Keratinocyte (primary cell): ENCODE measurements around the gene DUSP28. TPM values are rescaled to one million over a fixed set of nuclear protein-coding genes. Genes with fewer than 3 reads are reported as not detected.

ENCODE experiments used
- DNase-seq: peaks from one replicate; pipeline ENCODE4 v3.0.0-alpha.2; 2011; ENCODE audit warnings: low read depth, missing footprints, low spot score
- FAIRE-seq: peaks from 2 replicates; lab custom pipeline; 2011; peaks lifted over from hg19 to GRCh38; lab: Jason Lieb, UNC
- H2AFZ ChIP-seq: 2 replicates; pipeline ENCODE4 v1.6.0; 2012; ENCODE audit warnings: low read length, control low read depth, inconsistent platforms; ENCODE audit not compliant: control insufficient read depth
- H3K27ac ChIP-seq: 2 replicates; pipeline ENCODE4 v1.5.1; 2011; ENCODE audit warnings: low read length; ENCODE audit not compliant: control insufficient read depth, insufficient read depth
- H3K27me3 ChIP-seq: 3 replicates; pipeline ENCODE4 v1.6.0; 2011; ENCODE audit warnings: low read length; ENCODE audit not compliant: control insufficient read depth, insufficient read depth; ENCODE audit errors: extremely low read depth
- H3K36me3 ChIP-seq, 2 experiments: 2 replicates in 1 of 2; 3 replicates in 1 of 2; pipeline ENCODE4 v1.5.1; 2011; ENCODE audit warnings: low read length in 2 of 2, mild to moderate bottlenecking in 1 of 2; ENCODE audit not compliant: control insufficient read depth in 2 of 2, insufficient read depth in 2 of 2; ENCODE audit errors: extremely low read depth in 1 of 2
- H3K4me1 ChIP-seq: 3 replicates; pipeline ENCODE4 v1.5.1; 2011; ENCODE audit warnings: low read length; ENCODE audit not compliant: control insufficient read depth, insufficient read depth; ENCODE audit errors: extremely low read depth
- H3K4me2 ChIP-seq: 3 replicates; pipeline ENCODE4 v1.6.0; 2011; ENCODE audit warnings: low read depth, low read length; ENCODE audit not compliant: control insufficient read depth, insufficient read depth; ENCODE audit errors: extremely low read depth
- H3K4me3 ChIP-seq, 3 experiments: fragments of 200-600 bp in 1 of 3; sonication (generic) in 1 of 3; 2 replicates in 2 of 3; 3 replicates in 1 of 3; pipeline ENCODE4 v1.5.1; 2011 to 2016; ENCODE audit warnings: low read length in 3 of 3, mild to moderate bottlenecking in 3 of 3, control low read depth in 2 of 3, inconsistent platforms in 1 of 3, low read depth in 1 of 3, mixed read lengths in 1 of 3, mixed run types in 1 of 3, moderate library complexity in 1 of 3; ENCODE audit not compliant: control insufficient read depth in 2 of 3, insufficient read depth in 2 of 3; ENCODE audit errors: extremely low read depth in 1 of 3
- H3K79me2 ChIP-seq: 2 replicates; pipeline ENCODE4 v1.6.0; 2012; ENCODE audit warnings: low read length; ENCODE audit not compliant: control insufficient read depth, insufficient read depth
- H3K9ac ChIP-seq: 3 replicates; pipeline ENCODE4 v1.6.0; 2011; ENCODE audit warnings: low read length; ENCODE audit not compliant: control insufficient read depth, insufficient read depth; ENCODE audit errors: extremely low read depth
- H3K9me1 ChIP-seq: 3 replicates; pipeline ENCODE4 v1.6.0; 2011; ENCODE audit warnings: low read length; ENCODE audit not compliant: control insufficient read depth, insufficient read depth; ENCODE audit errors: extremely low read depth
- H3K9me3 ChIP-seq: 2 replicates; pipeline ENCODE4 v1.5.1; 2012; ENCODE audit warnings: low read depth, low read length; ENCODE audit not compliant: control insufficient read depth
- H4K20me1 ChIP-seq: 3 replicates; pipeline ENCODE4 v1.6.0; 2011; ENCODE audit warnings: low read length; ENCODE audit not compliant: control insufficient read depth, insufficient read depth; ENCODE audit errors: extremely low read depth
- CTCF ChIP-seq, 3 experiments: IDR thresholded peaks in 1 of 3; conservative IDR thresholded peaks in 1 of 3; optimal IDR thresholded peaks in 1 of 3; 2 replicates in 2 of 3; 3 replicates in 1 of 3; pipeline versions ENCODE3 to v1.5.1; 2011; ENCODE audit warnings: low read length in 3 of 3, mild to moderate bottlenecking in 3 of 3, moderate library complexity in 2 of 3, control low read depth in 1 of 3, inconsistent platforms in 1 of 3; ENCODE audit not compliant: insufficient read depth in 2 of 3; ENCODE audit errors: extremely low read depth in 1 of 3
- EZH2 ChIP-seq: IDR thresholded peaks from one replicate; pipeline ENCODE4 v1.6.1; 2012; ENCODE audit warnings: inconsistent platforms, mild to moderate bottlenecking, low read length, moderate library complexity
- dilution Hi-C: fragments of 300-500 bp; cut with MboI; formaldehyde crosslinking; loops from one replicate; pipeline ENCODE4 v1.7.0; 2020; ENCODE audit warnings: low sequenced_read_pairs; ENCODE audit not compliant: extremely low pct_ligation_motif_present
- polyA plus RNA-seq, 5 experiments: library from polyadenylated mRNA; depleted of rRNA in 3 of 5; stranded (reverse) in 3 of 5; stranded (forward) in 1 of 5; unstranded in 1 of 5; fragments of >200 nt; gene quantifications; 1 replicate in 1 of 5; 2 replicates in 3 of 5; 3 replicates in 1 of 5; pipeline versions ENCODE4 v1.2.1 to v1.2.3, GENCODE V29; 2011 to 2012; ENCODE audit warnings: missing spikeins in 2 of 5, low read depth in 1 of 5, low replicate concordance in 1 of 5

The DUSP28 gene
- polyA plus RNA-seq, 1 donor (not counting 4 experiments of a cell fraction or from before 2014, with no cell fraction given), result 4.4 TPM

- Histone ChIP-seq H3K9ac (no peak overlapping the region), H3K9me1 (no peaks in the 10 kb centered on the region), H3K36me3 (peaks cover 2 to 4% of the 10 kb centered on the region in 2 experiments), H3K27me3 (no peaks in the 10 kb centered on the region), H3K9me3 (peaks cover 16% of the 10 kb centered on the region), H4K20me1 (no peaks in the 10 kb centered on the region), H3K4me3 (no peak overlapping the region), H3K4me1 (no peaks in the 10 kb centered on the region), H3K27ac (no peak overlapping the region), H3K4me2 (no peak overlapping the region), H2AFZ (no peak overlapping the region), H3K79me2 (no peaks in the 10 kb centered on the region)
- dilution Hi-C loops, result no loop called here
- no peak for TF ChIP-seq EZH2
- no peak for TF ChIP-seq CTCF (optimal IDR thresholded peaks at IDR 0.05 in 1 of 3, IDR thresholded peaks at IDR 0.05 in 1 of 3, conservative IDR thresholded peaks at IDR 0.05 in 1 of 3; ENCODE audit: extremely low read depth in 1 of 3, insufficient read depth in 2 of 3, low read length in 3 of 3)
- no peak for DNase-seq
- no peak for FAIRE-seq
Observed at GRCh38 chr2:240529344-240529999, 30.7 kb upstream of the DUSP28 start.

DNA sequence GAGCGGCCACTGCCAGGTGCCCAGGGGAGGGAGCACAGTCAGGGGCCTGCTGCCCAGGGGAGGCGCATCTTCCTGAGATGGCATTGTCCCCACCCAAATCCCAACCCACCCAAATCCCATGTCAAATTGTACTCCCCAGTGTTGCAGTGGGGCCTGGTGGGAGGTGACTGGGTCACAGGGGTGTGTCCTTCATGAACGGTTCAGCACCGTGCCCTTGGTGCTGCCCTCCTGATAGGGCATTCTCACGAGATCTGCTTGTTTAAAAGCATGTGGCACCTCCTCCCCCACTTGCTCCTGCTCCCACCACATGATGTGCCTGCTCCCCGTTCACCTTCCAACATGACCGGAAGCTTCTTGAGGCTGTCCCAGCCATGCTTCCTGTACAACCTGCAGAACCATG lies 30.0 kb upstream of the DUSP28 start:
- no peak for FAIRE-seq
- Histone ChIP-seq H3K4me3 (no peak overlapping the region), H2AFZ (no peak overlapping the region), H3K4me2 (no peak overlapping the region), H3K27ac (no peak overlapping the region), H3K9ac (no peak overlapping the region), H3K4me1 (no peaks in the 10 kb centered on the region), H3K9me1 (no peaks in the 10 kb centered on the region), H3K9me3 (peaks cover 12% of the 10 kb centered on the region), H3K27me3 (no peaks in the 10 kb centered on the region), H4K20me1 (no peaks in the 10 kb centered on the region), H3K36me3 (peaks cover 2 to 4% of the 10 kb centered on the region in 2 experiments), H3K79me2 (no peaks in the 10 kb centered on the region)
- dilution Hi-C loops, result no loop called here
- no peak for DNase-seq
- no peak for TF ChIP-seq CTCF (optimal IDR thresholded peaks at IDR 0.05 in 1 of 3, IDR thresholded peaks at IDR 0.05 in 1 of 3, conservative IDR thresholded peaks at IDR 0.05 in 1 of 3; ENCODE audit: extremely low read depth in 1 of 3, insufficient read depth in 2 of 3, low read length in 3 of 3)
- TF ChIP-seq EZH2, result no peak
